Measurements from ENCODE around the gene ARF1. TPM values are rescaled to one million over a fixed set of nuclear protein-coding genes. Genes with fewer than 3 reads are reported as not detected.
A peak's percentile ranks its signal among the peaks of the same experiment; 100 is the strongest.

Gene ARF1
- total RNA-seq, 1 donor, result 339 TPM

GRCh38 chr1:228075801-228076271 is 6.7 kb upstream of the ARF1 start:
- TF ChIP-seq CTCF (IDR thresholded peaks at IDR 0.05; ENCODE audit: insufficient read depth, low read depth, low read length), result no peak
- no peak overlapping the region for H3K4me3 ChIP-seq (ENCODE audit: low read depth, low read length)
- DNase-seq (ENCODE audit: low read depth), result no peak

GRCh38 chr1:228076796-228077430 is 5.6 kb upstream of the ARF1 start:
- no peak for TF ChIP-seq CTCF (IDR thresholded peaks at IDR 0.05; ENCODE audit: insufficient read depth, low read depth, low read length)
- DNase-seq (ENCODE audit: low read depth), result no peak
- no peak overlapping the region for H3K4me3 ChIP-seq (ENCODE audit: low read depth, low read length)

- DNase-seq (ENCODE audit: low read depth), result no peak
- TF ChIP-seq CTCF (IDR thresholded peaks at IDR 0.05; ENCODE audit: insufficient read depth, low read depth, low read length), result no peak
Observed at GRCh38 chr1:228077565-228078330, 4.8 kb upstream of the ARF1 start.

GRCh38 chr1:228079013-228079412 is 3.5 kb upstream of the ARF1 start:
- no peak overlapping the region for H3K4me3 ChIP-seq (ENCODE audit: low read depth, low read length)
- DNase-seq (ENCODE audit: low read depth), result no peak
- no peak for TF ChIP-seq CTCF (IDR thresholded peaks at IDR 0.05; ENCODE audit: insufficient read depth, low read depth, low read length)

More at GRCh38 chr1:228077565-228078330, 4.8 kb upstream of the ARF1 start:
- H3K4me3 ChIP-seq (ENCODE audit: low read depth, low read length), result no peak overlapping the region

GRCh38 chr1:228079601-228080263 is 2.8 kb upstream of the ARF1 start:
- DNase-seq (ENCODE audit: low read depth), result no peak
- TF ChIP-seq CTCF (IDR thresholded peaks at IDR 0.05; ENCODE audit: insufficient read depth, low read depth, low read length), result no peak
- H3K4me3 ChIP-seq (ENCODE audit: low read depth, low read length), result no peak overlapping the region

- H3K4me3 ChIP-seq (ENCODE audit: low read depth, low read length), result peak overlapping the region; percentile 81
- no peak for TF ChIP-seq CTCF (IDR thresholded peaks at IDR 0.05; ENCODE audit: insufficient read depth, low read depth, low read length)
- DNase-seq (ENCODE audit: low read depth), result no peak
Observed at GRCh38 chr1:228081144-228081543, 1.4 kb upstream of the ARF1 start.
